ENCODE results near the gene SPDEF.
A peak's percentile ranks its signal among the peaks of the same experiment; 100 is the strongest.

The SPDEF gene

GRCh38 chr6:34543421-34543820, 12.7 kb downstream of the SPDEF start:
- TF ChIP-seq RARB (CRISPR knock-in tag; IDR thresholded peaks at IDR 0.05), result no peak
- no peak for TF ChIP-seq ESRRG (CRISPR knock-in tag; IDR thresholded peaks at IDR 0.05)
- no peak for TF ChIP-seq ZNF8 (CRISPR knock-in tag; IDR thresholded peaks at IDR 0.05)
- no peak for TF ChIP-seq PATZ1 (CRISPR knock-in tag; IDR thresholded peaks at IDR 0.05; ENCODE audit: borderline replicate concordance)
- TF ChIP-seq CSRNP3 (CRISPR knock-in tag; IDR thresholded peaks at IDR 0.05), result no peak
- TF ChIP-seq ZC3H10 (CRISPR knock-in tag; IDR thresholded peaks at IDR 0.05), result no peak
- no peak for TF ChIP-seq TSHZ2 (CRISPR knock-in tag; IDR thresholded peaks at IDR 0.05)
- no peak for TF ChIP-seq CSDC2 (CRISPR knock-in tag; IDR thresholded peaks at IDR 0.05)
- ATAC-seq, result peak; percentile 80

GRCh38 chr6:34540841-34541240, 15.3 kb downstream of the SPDEF start:
- no peak for ATAC-seq
- TF ChIP-seq ARNTL (CRISPR knock-in tag; IDR thresholded peaks at IDR 0.05; ENCODE audit: borderline replicate concordance, low read depth) (no peak), TCF4 (CRISPR knock-in tag; IDR thresholded peaks at IDR 0.05; ENCODE audit: borderline replicate concordance) (no peak), TOX (CRISPR knock-in tag; IDR thresholded peaks at IDR 0.05; ENCODE audit: borderline replicate concordance) (no peak), RARB (CRISPR knock-in tag; IDR thresholded peaks at IDR 0.05) (no peak), ZNF8 (CRISPR knock-in tag; IDR thresholded peaks at IDR 0.05) (no peak), PPARA (CRISPR knock-in tag; IDR thresholded peaks at IDR 0.05; ENCODE audit: borderline replicate concordance) (no peak), POU6F1 (CRISPR knock-in tag; IDR thresholded peaks at IDR 0.05; ENCODE audit: borderline replicate concordance, low read depth) (no peak), CREB5 (CRISPR knock-in tag; IDR thresholded peaks at IDR 0.05; ENCODE audit: low read depth) (no peak)

GRCh38 chr6:34540222-34540621, 15.9 kb downstream of the SPDEF start:
- TF ChIP-seq ZC3H10 (CRISPR knock-in tag; IDR thresholded peaks at IDR 0.05), result no peak
- no peak for TF ChIP-seq TCF4 (CRISPR knock-in tag; IDR thresholded peaks at IDR 0.05; ENCODE audit: borderline replicate concordance)
- no peak for TF ChIP-seq PPARA (CRISPR knock-in tag; IDR thresholded peaks at IDR 0.05; ENCODE audit: borderline replicate concordance)
- TF ChIP-seq RARB (CRISPR knock-in tag; IDR thresholded peaks at IDR 0.05), result no peak
- TF ChIP-seq PATZ1 (CRISPR knock-in tag; IDR thresholded peaks at IDR 0.05; ENCODE audit: borderline replicate concordance), result no peak
- TF ChIP-seq TSHZ2 (CRISPR knock-in tag; IDR thresholded peaks at IDR 0.05), result no peak
- no peak for TF ChIP-seq POU6F1 (CRISPR knock-in tag; IDR thresholded peaks at IDR 0.05; ENCODE audit: borderline replicate concordance, low read depth)
- no peak for TF ChIP-seq ESRRG (CRISPR knock-in tag; IDR thresholded peaks at IDR 0.05)
- TF ChIP-seq ZNF70 (CRISPR knock-in tag; IDR thresholded peaks at IDR 0.05), result no peak
- no peak for ATAC-seq
